HL-60 (cell line): ENCODE data around the gene SLC22A5.

Source experiments
- CTCF ChIP-seq: IDR thresholded peaks from one replicate; pipeline ENCODE4 v1.5.1; 2011; ENCODE audit warnings: low read length, control low read depth, inconsistent platforms; ENCODE audit not compliant: insufficient read depth
- GABPA ChIP-seq: IDR thresholded peaks from 2 replicates; pipeline ENCODE4 v1.6.1; 2012; ENCODE audit warnings: low read depth
- REST ChIP-seq: IDR thresholded peaks from 2 replicates; pipeline ENCODE4 v1.6.1; 2012; ENCODE audit warnings: low read depth; ENCODE audit not compliant: insufficient replicate concordance

GRCh38 chr5:132428147-132428482 is 58.6 kb downstream of the SLC22A5 start:
- TF ChIP-seq CTCF (no peak), REST (no peak), GABPA (no peak)
